T1000 (cell line): ENCODE results near the gene MRE11.

Experiments used
- DNase-seq: peaks from one replicate; lab custom pipeline; 2025; ENCODE audit warnings: mixed read lengths; lab: John Stamatoyannopoulos, UW

Gene MRE11

DNA sequence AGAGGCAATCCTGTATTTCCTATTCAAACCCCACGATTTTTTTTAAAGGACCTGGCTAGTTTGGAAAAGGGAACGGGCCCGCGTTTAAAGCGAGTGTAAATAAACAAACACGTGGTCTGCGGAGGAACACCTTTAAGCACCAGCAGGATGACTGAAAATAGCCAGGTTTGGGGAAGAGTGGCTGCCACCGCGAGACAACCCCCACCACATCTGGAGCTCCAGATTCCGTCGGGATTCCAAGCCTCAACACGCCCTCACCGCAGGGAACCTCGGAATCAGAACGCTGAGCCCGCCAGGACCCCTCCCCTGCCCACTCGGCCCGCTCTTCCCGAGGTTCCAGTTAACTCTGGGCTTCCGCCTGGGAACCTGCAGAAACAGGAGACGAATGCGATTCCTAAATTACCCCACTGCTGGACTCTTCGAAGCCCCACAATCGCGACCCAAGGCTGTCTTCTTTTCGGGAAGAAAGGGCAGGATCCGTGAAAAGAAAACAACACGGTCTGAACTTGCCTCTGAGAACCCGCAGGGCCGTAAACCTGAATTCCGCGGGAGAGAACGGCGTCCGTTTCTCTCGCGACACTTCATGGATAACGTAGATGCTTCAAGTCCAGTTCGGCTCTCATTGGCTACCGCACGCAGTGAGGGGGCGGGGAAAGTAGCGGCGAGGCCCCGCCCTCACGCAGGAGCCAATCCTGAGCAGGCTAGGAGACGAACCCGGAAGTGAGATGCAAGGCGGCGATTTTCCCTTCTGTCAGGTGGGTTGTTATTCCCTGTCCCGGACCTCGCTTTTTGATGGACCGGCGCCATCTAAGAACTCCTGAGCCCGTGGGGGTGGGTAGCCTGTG, at the start of gene MRE11, which contains the start of gene ANKRD49:
MRE11 (minus strand) TSS at position 564 of the 845 bp plus-strand sequence. CDS start 1,043 bp downstream, outside the sequence.
ANKRD49 (plus strand) TSS at position 704 of the 845 bp plus-strand sequence. CDS start 2,710 bp downstream, outside the sequence.
- peak; percentile 92 for DNase-seq

- no peak for DNase-seq
These were observed 45.8 kb upstream of the MRE11 start for GRCh38 chr11:94539420-94539819.

- DNase-seq = no peak
These were observed 43.5 kb upstream of the MRE11 start for GRCh38 chr11:94537031-94537600.

- no peak for DNase-seq
These were observed 42.7 kb upstream of the MRE11 start for GRCh38 chr11:94536386-94536785.

GRCh38 chr11:94533696-94534630, 40.3 kb upstream of the MRE11 start:
- DNase-seq = no peak

DNA sequence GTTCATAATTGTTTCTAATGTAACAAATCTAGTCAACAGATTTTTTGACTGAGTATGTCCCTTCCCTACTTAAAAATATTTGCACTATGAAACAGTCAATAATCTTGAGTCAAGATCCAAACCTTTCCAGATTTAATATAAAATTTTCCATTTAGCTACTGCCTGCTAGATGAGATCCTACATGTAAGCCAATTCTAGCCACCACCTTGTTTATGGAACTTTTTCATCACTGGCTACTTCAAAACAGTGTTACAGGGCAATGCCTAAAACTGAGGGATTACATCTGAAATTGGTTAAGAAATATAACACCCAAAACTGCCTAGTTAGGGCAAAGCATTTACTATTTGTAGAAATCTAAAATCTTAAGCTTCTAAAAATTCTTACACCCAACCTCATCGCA, 39.6 kb upstream of the MRE11 start:
- DNase-seq = no peak

DNA sequence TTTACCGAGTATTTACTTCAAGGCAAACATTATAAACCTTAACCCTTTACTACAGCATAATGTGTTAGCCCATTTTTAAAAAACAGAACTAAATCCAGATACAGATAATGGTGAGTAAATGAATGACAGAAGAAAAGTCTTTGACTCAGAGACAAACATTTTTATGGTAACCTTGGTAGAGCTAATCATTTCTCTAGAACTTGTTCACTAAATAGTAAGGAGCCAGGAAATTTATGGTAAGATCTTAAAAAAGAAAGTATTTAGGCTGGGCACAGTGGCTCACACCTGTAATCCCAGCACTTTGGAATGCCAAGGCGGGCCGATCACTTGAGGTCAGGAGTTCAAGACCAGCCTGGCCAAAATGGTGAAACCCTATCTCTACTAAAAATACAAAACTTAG, 38.6 kb upstream of the MRE11 start:
- no peak for DNase-seq

GRCh38 chr11:94528551-94528950, 34.9 kb upstream of the MRE11 start:
- no peak for DNase-seq

- DNase-seq = no peak
These were observed 33.2 kb upstream of the MRE11 start for GRCh38 chr11:94526645-94527438.

GRCh38 chr11:94525546-94526324, 32.1 kb upstream of the MRE11 start:
- no peak for DNase-seq

DNA sequence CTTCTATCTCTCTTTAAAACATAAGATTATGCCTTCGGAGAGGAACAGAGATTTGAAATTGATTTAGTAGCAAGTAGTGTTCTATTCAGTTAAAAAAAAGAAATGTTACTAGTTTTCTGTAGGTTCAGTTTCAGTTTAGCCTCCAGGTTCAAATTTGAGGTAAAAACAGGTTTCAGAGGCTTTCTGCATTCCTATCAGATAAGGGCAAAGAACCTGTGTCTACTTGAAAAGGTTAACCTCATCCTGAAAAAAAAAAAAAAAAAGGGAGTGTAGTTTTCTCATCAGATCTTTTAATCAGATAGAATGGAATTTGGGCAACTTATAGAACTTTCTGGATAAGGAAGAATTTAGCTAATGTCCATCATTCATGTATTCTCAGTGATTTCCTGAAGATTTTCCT, 30.7 kb upstream of the MRE11 start:
- no peak for DNase-seq

- DNase-seq = no peak
These were observed 28.0 kb upstream of the MRE11 start for GRCh38 chr11:94521684-94522083.

DNA sequence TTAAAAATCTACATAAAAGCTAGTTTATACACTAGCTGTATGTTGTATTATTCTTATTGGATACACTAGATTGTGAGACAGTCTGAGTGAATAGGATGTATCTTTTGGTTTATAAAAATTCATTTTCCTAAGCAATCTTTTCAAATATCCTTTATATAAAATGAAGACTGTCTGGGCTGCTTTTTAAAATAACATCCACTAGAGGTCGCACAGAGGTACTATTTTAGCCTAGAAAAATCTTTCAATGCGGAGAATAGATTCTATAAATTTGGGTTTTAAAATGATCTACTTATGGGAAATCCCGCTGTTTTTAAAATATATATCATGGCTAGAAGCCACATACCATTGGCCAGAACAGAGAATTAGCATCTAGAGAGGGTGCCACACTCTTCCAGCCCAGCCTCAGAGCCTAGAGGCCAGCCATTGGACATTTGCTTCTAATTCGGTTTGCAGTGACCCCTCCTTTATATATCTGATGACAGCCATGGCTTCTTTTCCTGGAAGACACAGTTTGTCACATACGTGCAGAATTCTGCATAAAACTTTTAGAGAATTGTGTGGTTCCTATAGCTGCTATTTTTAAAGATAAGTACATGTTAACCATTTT, 25.9 kb upstream of the MRE11 start:
- no peak for DNase-seq

DNA sequence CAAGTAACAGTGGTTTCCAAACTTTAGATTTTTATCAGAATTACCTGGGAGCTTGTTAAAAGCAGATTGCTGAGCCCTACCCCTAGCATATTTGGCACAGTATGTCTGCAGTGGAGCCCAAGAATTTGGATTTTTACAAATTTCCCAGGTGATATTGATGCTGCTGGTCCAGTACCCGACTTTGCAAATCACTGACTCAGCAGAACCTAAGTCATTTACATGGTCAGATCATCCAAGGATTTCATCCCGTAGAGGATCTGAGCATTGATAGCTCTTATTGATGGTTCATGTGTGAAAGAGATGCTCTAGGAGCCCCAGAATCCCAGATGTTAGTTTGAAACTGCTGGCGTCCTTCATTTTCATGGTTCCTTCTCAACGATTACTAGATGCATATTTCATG, 24.7 kb upstream of the MRE11 start:
- no peak for DNase-seq

DNA sequence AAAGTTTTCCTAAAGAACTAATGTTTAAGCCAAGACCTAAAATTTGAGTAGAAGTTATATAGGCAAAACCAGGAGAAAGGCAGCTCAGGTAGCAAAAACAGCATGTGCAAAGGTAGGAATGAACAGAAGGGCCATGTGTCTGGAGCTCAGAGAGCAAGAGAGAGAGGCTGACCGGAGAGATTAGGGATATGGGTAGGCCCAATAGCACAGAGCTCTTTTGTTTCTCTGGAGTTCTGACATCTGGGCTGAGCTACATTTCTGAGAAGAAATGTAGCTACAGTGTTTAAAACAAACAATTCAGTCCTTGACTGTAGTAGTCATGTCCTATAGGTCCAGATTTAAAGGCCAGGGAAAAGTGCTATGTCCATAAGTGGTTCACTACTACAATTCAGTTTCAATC, 23.1 kb upstream of the MRE11 start:
- no peak for DNase-seq

GRCh38 chr11:94515398-94515797, 21.8 kb upstream of the MRE11 start:
- DNase-seq = no peak

DNA sequence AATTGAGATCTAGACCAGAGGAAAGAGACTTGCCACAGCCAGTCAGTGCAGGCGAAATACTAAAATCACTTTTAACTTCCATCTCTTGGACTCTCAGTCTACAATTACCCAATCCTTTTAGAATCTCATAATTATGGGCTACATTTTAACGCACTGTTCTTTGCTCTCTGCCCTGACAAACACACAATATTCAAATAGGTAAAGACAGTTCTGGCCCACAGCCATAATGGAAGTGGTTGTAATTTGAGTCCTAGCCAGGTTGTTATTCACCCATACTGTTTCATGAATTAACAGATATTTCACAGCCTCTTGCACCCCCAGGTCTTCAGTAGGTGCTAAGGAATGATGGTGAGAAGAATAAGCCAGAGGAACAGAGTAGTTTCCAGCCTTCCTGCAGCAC, 19.4 kb upstream of the MRE11 start:
- no peak for DNase-seq

- no peak for DNase-seq
These were observed 18.5 kb upstream of the MRE11 start, which contains the start of gene C11orf97 for GRCh38 chr11:94511932-94512781. Gene C11orf97 (plus strand): TSS chr11:94512461. CDS start chr11:94512529, 68 bp downstream.

- DNase-seq = no peak
These were observed 13.8 kb upstream of the MRE11 start for GRCh38 chr11:94507485-94507884.
